IMR-90 (cell line): Measurements from ENCODE around the gene SSNA1. TPM values are rescaled to one million over a fixed set of nuclear protein-coding genes. Genes with fewer than 3 reads are reported as not detected.

ENCODE experiments used
- ATAC-seq: fragments of 200-7000 bp; cut with Tn5 transposase; 2 replicates; pipeline ENCODE4 v1.9.1; 2020; ENCODE audit warnings: low read depth, mild to moderate bottlenecking, moderate library complexity
- BruUV-seq: library from RNA; stranded (reverse); fragments of 400-500 nt; replicated peaks from 2 replicates; lab custom pipeline; 2021; lab: Mats Ljungman, UMichigan
- CTCF ChIA-PET: fragments of 300-600 bp; formaldehyde crosslinking; extraction: SDS; loops from one replicate; lab custom pipeline; 2021; ENCODE audit warnings: antibody characterized with exemption; lab: Yijun Ruan, JAX
- POLR2A ChIA-PET: fragments of 300-600 bp; sonication (Branson Sonifier 250); formaldehyde crosslinking; loops from one replicate; lab custom pipeline; 2022; ENCODE audit warnings: antibody characterized with exemption; ENCODE audit not compliant: unreplicated experiment; lab: Charles Lee
- DNase-seq: peaks from one replicate; pipeline ENCODE4 v3.0.0; 2013
- H2AFZ ChIP-seq: replicated peaks from 2 replicates; pipeline ENCODE3; 2013; ENCODE audit warnings: low read length, mild to moderate bottlenecking; ENCODE audit not compliant: poor library complexity
- H2AK5ac ChIP-seq: 2 replicates; pipeline ENCODE4 v1.6.1; 2013; ENCODE audit warnings: low read depth, low read length, inconsistent platforms
- H2AK9ac ChIP-seq: replicated peaks from 2 replicates; pipeline ENCODE3; 2013; ENCODE audit warnings: mild to moderate bottlenecking, low read depth, low read length, moderate library complexity; ENCODE audit not compliant: poor library complexity
- H2BK120ac ChIP-seq: 2 replicates; pipeline ENCODE4 v1.6.1; 2013; ENCODE audit warnings: low read depth, low read length, inconsistent platforms
- H2BK15ac ChIP-seq: 3 replicates; pipeline ENCODE4 v1.6.1; 2013; ENCODE audit warnings: low read depth, low read length, inconsistent platforms
- H2BK20ac ChIP-seq: 2 replicates; pipeline ENCODE4 v1.6.1; 2013; ENCODE audit warnings: low read depth, mild to moderate bottlenecking, inconsistent platforms, low read length, moderate library complexity
- H2BK5ac ChIP-seq: 2 replicates; pipeline ENCODE4 v1.6.1; 2013; ENCODE audit warnings: mild to moderate bottlenecking, low read depth, low read length, inconsistent platforms; ENCODE audit not compliant: poor library complexity, severe bottlenecking
- H3K14ac ChIP-seq: replicated peaks from 2 replicates; pipeline ENCODE4 v1.6.1; 2013; ENCODE audit warnings: low read depth, low read length, inconsistent platforms
- H3K18ac ChIP-seq: 2 replicates; pipeline ENCODE4 v1.6.1; 2013; ENCODE audit warnings: low read depth, low read length, control low read depth
- H3K23ac ChIP-seq: 2 replicates; pipeline ENCODE4 v1.6.1; 2013; ENCODE audit warnings: low read depth, low read length, inconsistent platforms
- H3K27ac ChIP-seq: 2 replicates; pipeline ENCODE4 v1.5.1; 2013; ENCODE audit warnings: mild to moderate bottlenecking, control low read depth, low read length; ENCODE audit not compliant: insufficient read depth
- H3K27me3 ChIP-seq: 2 replicates; pipeline ENCODE4 v1.6.1; 2013; ENCODE audit warnings: low read length; ENCODE audit not compliant: control insufficient read depth, insufficient read depth
- H3K36me3 ChIP-seq: 2 replicates; pipeline ENCODE4 v1.6.1; 2013; ENCODE audit warnings: low read length, mixed read lengths; ENCODE audit not compliant: control insufficient read depth, insufficient read depth
- H3K4ac ChIP-seq: 2 replicates; pipeline ENCODE4 v1.6.1; 2013; ENCODE audit warnings: low read depth, low read length, inconsistent platforms
- H3K4me1 ChIP-seq: 2 replicates; pipeline ENCODE4 v1.6.1; 2013; ENCODE audit warnings: low read length, mixed read lengths; ENCODE audit not compliant: control insufficient read depth, insufficient read depth
- H3K4me2 ChIP-seq: 2 replicates; pipeline ENCODE4 v1.6.1; 2013; ENCODE audit warnings: low read depth, mild to moderate bottlenecking, control low read depth, low read length, moderate library complexity
- H3K4me3 ChIP-seq: 2 replicates; pipeline ENCODE4 v1.5.1; 2013; ENCODE audit warnings: low read depth, mild to moderate bottlenecking, control low read depth, low read length, moderate library complexity; ENCODE audit not compliant: insufficient read depth
- H3K56ac ChIP-seq: 2 replicates; pipeline ENCODE4 v1.6.1; 2013; ENCODE audit warnings: low read length, inconsistent platforms; ENCODE audit not compliant: insufficient read depth; ENCODE audit errors: extremely low read depth
- H3K79me1 ChIP-seq, 2 experiments: 2 replicates each; pipeline ENCODE4 v1.6.1; 2013; ENCODE audit warnings: low read length in 2 of 2, inconsistent platforms in 1 of 2, low read depth in 1 of 2
- H3K9ac ChIP-seq: 2 replicates; pipeline ENCODE4 v1.6.1; 2013; ENCODE audit warnings: low read depth, low read length, control low read depth
- H3K9me1 ChIP-seq: 2 replicates; pipeline ENCODE4 v1.6.1; 2013; ENCODE audit warnings: low read length, inconsistent platforms; ENCODE audit not compliant: insufficient read depth
- H3K9me3 ChIP-seq: 2 replicates; pipeline ENCODE4 v1.6.1; 2013; ENCODE audit warnings: low read length; ENCODE audit not compliant: control insufficient read depth, insufficient read depth
- H4K20me1 ChIP-seq: 2 replicates; pipeline ENCODE4 v1.6.1; 2013; ENCODE audit warnings: low read length, inconsistent platforms; ENCODE audit not compliant: insufficient read depth
- H4K5ac ChIP-seq: 2 replicates; pipeline ENCODE4 v1.6.1; 2013; ENCODE audit warnings: mild to moderate bottlenecking, low read depth, low read length, control low read depth
- H4K8ac ChIP-seq, 2 experiments: 2 replicates each; pipeline ENCODE4 v1.6.1; 2013; ENCODE audit warnings: low read depth in 2 of 2, low read length in 2 of 2, control low read depth in 1 of 2, inconsistent platforms in 1 of 2
- H4K91ac ChIP-seq: 2 replicates; pipeline ENCODE4 v1.6.1; 2013; ENCODE audit warnings: low read depth, low read length, inconsistent platforms; ENCODE audit not compliant: insufficient read depth
- BHLHE40 ChIP-seq: fragments of 150-350 bp; IDR thresholded peaks from 2 replicates; pipeline ENCODE4 v1.6.1; 2016; ENCODE audit warnings: mild to moderate bottlenecking, low read depth, low read length
- CEBPB ChIP-seq: IDR thresholded peaks from 2 replicates; pipeline ENCODE4 v1.6.1; 2012; ENCODE audit warnings: low read depth, low read length, improper control_type of control experiment
- CHD1 ChIP-seq: IDR thresholded peaks from 2 replicates; pipeline ENCODE4 v1.6.1; 2012; ENCODE audit warnings: low read depth, low read length, improper control_type of control experiment
- FOS ChIP-seq: fragments of 150-350 bp; IDR thresholded peaks from 2 replicates; pipeline ENCODE4 v1.6.1; 2016; ENCODE audit warnings: low read depth, low read length
- MAFK ChIP-seq: IDR thresholded peaks from 2 replicates; pipeline ENCODE4 v1.6.1; 2012; ENCODE audit warnings: low read depth, low read length, improper control_type of control experiment
- MAZ ChIP-seq: IDR thresholded peaks from 2 replicates; pipeline ENCODE4 v1.6.1; 2012; ENCODE audit warnings: low read depth, mild to moderate bottlenecking, low read length, improper control_type of control experiment, moderate library complexity, borderline replicate concordance
- NFE2L2 ChIP-seq: fragments of 150-350 bp; IDR thresholded peaks from 2 replicates; pipeline ENCODE4 v1.6.1; 2016; ENCODE audit warnings: low read depth, mild to moderate bottlenecking, low read length
- RAD21 ChIP-seq: IDR thresholded peaks from 2 replicates; pipeline ENCODE4 v1.6.1; 2012; ENCODE audit warnings: low read length, improper control_type of control experiment
- RFX5 ChIP-seq: IDR thresholded peaks from 2 replicates; pipeline ENCODE4 v1.8.0; 2012; ENCODE audit warnings: low read depth, mild to moderate bottlenecking, low read length, moderate library complexity
- WGBS, 2 experiments: methylation state at CpG; one replicate each; pipeline versions ENCODE4 v1.1.5 to v1.1.7; 2013; ENCODE audit warnings: missing lambda C conversion rate in 2 of 2; ENCODE audit not compliant: insufficient read length in 1 of 2; ENCODE audit errors: extremely low coverage in 2 of 2; 5-methylcytosine and 5-hydroxymethylcytosine counted together
- dilution Hi-C: fragments of 300-500 bp; cut with HindIII; formaldehyde crosslinking; loops from one replicate; pipeline ENCODE4 v1.14.3; 2018; ENCODE audit warnings: low sequenced_read_pairs; ENCODE audit not compliant: unreplicated experiment
- in situ Hi-C: fragments of 300-500 bp; cut with MboI; formaldehyde crosslinking; loops from 3 replicates; pipeline ENCODE4 v1.14.3; 2019; ENCODE audit warnings: low sequenced_read_pairs, inconsistent platforms, mixed read lengths
- intact Hi-C: fragments of 100-400 bp; cut with micrococcal nuclease; formaldehyde crosslinking; loops from 2 replicates; pipeline ENCODE4 v1.10.0; 2022
- polyA plus RNA-seq, 3 experiments: library from polyadenylated mRNA; depleted of rRNA; stranded (reverse); fragments of >200 nt; gene quantifications; 2 replicates each; pipeline ENCODE4 v1.2.3, GENCODE V29; 2012; ENCODE audit warnings: low replicate concordance in 1 of 3
- total RNA-seq: library from RNA; depleted of rRNA; stranded (reverse); fragments of >200 nt; gene quantifications from 2 replicates; pipeline ENCODE4 v1.2.3, GENCODE V29; 2012
- TF ChIP-seq, protein P1 (sequence below): conservative IDR thresholded peaks from 2 replicates; pipeline ENCODE4 v1.5.1; 2012; ENCODE audit warnings: mild to moderate bottlenecking, low read depth, low read length, improper control_type of control experiment
- TF ChIP-seq, protein P2 (sequence below): fragments of 150-350 bp; IDR thresholded peaks from 2 replicates; pipeline ENCODE4 v1.6.1; 2017; ENCODE audit warnings: mild to moderate bottlenecking, antibody characterized with exemption, low read length, low read depth

SSNA1 gene
- total and polyA plus RNA-seq, 2 of the 4 experiments (the other 2 are of a cell fraction): 55.7 to 86.7 TPM

GRCh38 chr9:137163365-137163715 is 25.1 kb upstream of the SSNA1 start:
- no peak overlapping the region for H3K23ac ChIP-seq
- no peak overlapping the region for H3K14ac ChIP-seq
- H4K5ac ChIP-seq: no peak overlapping the region
- in situ Hi-C loops (no loop called here), dilution Hi-C loops (no loop called here), intact Hi-C loops (no loop called here)
- H3K27me3 ChIP-seq: peaks cover 88% of the 10 kb centered on the region
- peak overlapping the region; percentile 94 for H2AFZ ChIP-seq
- TF ChIP-seq, protein P1, sequence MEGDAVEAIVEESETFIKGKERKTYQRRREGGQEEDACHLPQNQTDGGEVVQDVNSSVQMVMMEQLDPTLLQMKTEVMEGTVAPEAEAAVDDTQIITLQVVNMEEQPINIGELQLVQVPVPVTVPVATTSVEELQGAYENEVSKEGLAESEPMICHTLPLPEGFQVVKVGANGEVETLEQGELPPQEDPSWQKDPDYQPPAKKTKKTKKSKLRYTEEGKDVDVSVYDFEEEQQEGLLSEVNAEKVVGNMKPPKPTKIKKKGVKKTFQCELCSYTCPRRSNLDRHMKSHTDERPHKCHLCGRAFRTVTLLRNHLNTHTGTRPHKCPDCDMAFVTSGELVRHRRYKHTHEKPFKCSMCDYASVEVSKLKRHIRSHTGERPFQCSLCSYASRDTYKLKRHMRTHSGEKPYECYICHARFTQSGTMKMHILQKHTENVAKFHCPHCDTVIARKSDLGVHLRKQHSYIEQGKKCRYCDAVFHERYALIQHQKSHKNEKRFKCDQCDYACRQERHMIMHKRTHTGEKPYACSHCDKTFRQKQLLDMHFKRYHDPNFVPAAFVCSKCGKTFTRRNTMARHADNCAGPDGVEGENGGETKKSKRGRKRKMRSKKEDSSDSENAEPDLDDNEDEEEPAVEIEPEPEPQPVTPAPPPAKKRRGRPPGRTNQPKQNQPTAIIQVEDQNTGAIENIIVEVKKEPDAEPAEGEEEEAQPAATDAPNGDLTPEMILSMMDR: no peak
- no peak for TF ChIP-seq RFX5
- TF ChIP-seq, protein P2, sequence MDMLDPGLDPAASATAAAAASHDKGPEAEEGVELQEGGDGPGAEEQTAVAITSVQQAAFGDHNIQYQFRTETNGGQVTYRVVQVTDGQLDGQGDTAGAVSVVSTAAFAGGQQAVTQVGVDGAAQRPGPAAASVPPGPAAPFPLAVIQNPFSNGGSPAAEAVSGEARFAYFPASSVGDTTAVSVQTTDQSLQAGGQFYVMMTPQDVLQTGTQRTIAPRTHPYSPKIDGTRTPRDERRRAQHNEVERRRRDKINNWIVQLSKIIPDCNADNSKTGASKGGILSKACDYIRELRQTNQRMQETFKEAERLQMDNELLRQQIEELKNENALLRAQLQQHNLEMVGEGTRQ: no peak
- TF ChIP-seq CEBPB: no peak
- TF ChIP-seq MAFK: no peak
- TF ChIP-seq NFE2L2: no peak
- TF ChIP-seq MAZ: no peak
- TF ChIP-seq FOS: no peak
- no peak for TF ChIP-seq RAD21
- no peak for TF ChIP-seq CHD1
- no peak for TF ChIP-seq BHLHE40
- no peaks in the 10 kb centered on the region for H3K36me3 ChIP-seq
- no peak overlapping the region for H3K18ac ChIP-seq
- ATAC-seq (peak; percentile 43), DNase-seq (no peak)
- H3K4ac ChIP-seq: no peak overlapping the region
- 26% methylated on average over 20 of the region's 26 CpGs; no CpG with 5 or more reads in 1 of the 2 experiments for WGBS, 2 experiments
- H3K27ac ChIP-seq: no peak overlapping the region
- ChIA-PET POLR2A (no interaction called here), CTCF (no interaction called here)
- no peak overlapping the region for H2BK15ac ChIP-seq
- H3K4me2 ChIP-seq: peak overlapping the region; percentile 67
- H3K4me3 ChIP-seq: peak overlapping the region; percentile 31
- no peak overlapping the region for H3K9ac ChIP-seq
- H4K91ac ChIP-seq: no peak overlapping the region
- no peaks in the 10 kb centered on the region for H3K79me1 ChIP-seq
- BruUV-seq: no TSS peak
- no peaks in the 10 kb centered on the region for H4K20me1 ChIP-seq
- H2BK5ac ChIP-seq: no peak overlapping the region
- no peak overlapping the region for H2BK120ac ChIP-seq
- no peaks in the 10 kb centered on the region for H3K9me1 ChIP-seq
- H2AK9ac ChIP-seq: no peak overlapping the region
- peak overlapping the region in 1 of 2 experiments; percentile 63; a peak in 1 of 4 replicates for H4K8ac ChIP-seq
- H2BK20ac ChIP-seq: no peak overlapping the region
- H3K56ac ChIP-seq: no peak overlapping the region
- H2AK5ac ChIP-seq: no peak overlapping the region
- H3K4me1 ChIP-seq: no peaks in the 10 kb centered on the region
- no peaks in the 10 kb centered on the region for H3K9me3 ChIP-seq
